Testis (tissue), 3 donors: ENCODE results near the gene MROH2A. TPM values are rescaled to one million over a fixed set of nuclear protein-coding genes. Genes with fewer than 3 reads are reported as not detected.

Experiments used
- DNase-seq: peaks from one replicate; pipeline ENCODE4 v3.0.0-alpha.2; 2019
- H3K27ac ChIP-seq, 2 donors: fragments of 200-600 bp; sonication (generic); one replicate each; pipeline ENCODE4 v1.5.1; 2019
- H3K27me3 ChIP-seq: fragments of 200-600 bp; sonication (generic); one replicate; pipeline ENCODE4 v1.5.1; 2019
- H3K36me3 ChIP-seq: fragments of 200-600 bp; sonication (generic); one replicate; pipeline ENCODE4 v1.5.1; 2017; ENCODE audit warnings: low read depth; ENCODE audit errors: missing control alignments
- H3K4me1 ChIP-seq: fragments of 200-600 bp; sonication (generic); one replicate; pipeline ENCODE4 v1.5.1; 2019
- H3K4me3 ChIP-seq, 2 donors: fragments of 200-600 bp; sonication (generic); one replicate each; pipeline ENCODE4 v1.5.1; 2017 to 2019
- H3K9me3 ChIP-seq: fragments of 200-600 bp; sonication (generic); one replicate; pipeline ENCODE4 v1.5.1; 2017
- CTCF ChIP-seq, 3 experiments: fragments of 450-650 bp in 2 of 3; fragments of 200-600 bp in 1 of 3; sonication (generic) in 1 of 3; IDR thresholded peaks; one replicate each; pipeline ENCODE4 v1.5.1; 2016 to 2019; ENCODE audit warnings: antibody characterized with exemption in 3 of 3, mild to moderate bottlenecking in 2 of 3, moderate library complexity in 1 of 3
- POLR2A ChIP-seq: fragments of 450-650 bp; IDR thresholded peaks from one replicate; pipeline ENCODE4 v1.6.1; 2017; ENCODE audit warnings: antibody characterized with exemption, mild to moderate bottlenecking, moderate library complexity
- WGBS, 2 donors: methylation state at CpG; one replicate each; pipeline ENCODE4 v1.1.5; 2018; 5-methylcytosine and 5-hydroxymethylcytosine counted together
- intact Hi-C: fragments of 100-400 bp; cut with DNase I; formaldehyde crosslinking; loops from one replicate; pipeline ENCODE4 v1.15.1; 2023; ENCODE audit warnings: low total_unique reads
- polyA plus RNA-seq: library from polyadenylated mRNA; stranded (reverse); fragments of 350-450 nt; fragmentation: Illumina TruSeq; extraction: RNeasy Lipid Tissue Mini Kit (QIAGEN cat#74804); gene quantifications from one replicate; pipeline ENCODE4 v1.2.3, GENCODE V29; 2014; ENCODE audit warnings: low read depth, low replicate concordance; ENCODE audit not compliant: insufficient read depth
- total RNA-seq, 2 donors: library from RNA; depleted of rRNA; stranded (reverse); fragments of >200 nt; gene quantifications; one replicate each; pipeline ENCODE4 v1.2.3, GENCODE V29; 2016

MROH2A gene
- total and polyA plus RNA-seq, 3 donors from 2014 or later = 5.1 to 10.7 (median 5.3) TPM

DNA sequence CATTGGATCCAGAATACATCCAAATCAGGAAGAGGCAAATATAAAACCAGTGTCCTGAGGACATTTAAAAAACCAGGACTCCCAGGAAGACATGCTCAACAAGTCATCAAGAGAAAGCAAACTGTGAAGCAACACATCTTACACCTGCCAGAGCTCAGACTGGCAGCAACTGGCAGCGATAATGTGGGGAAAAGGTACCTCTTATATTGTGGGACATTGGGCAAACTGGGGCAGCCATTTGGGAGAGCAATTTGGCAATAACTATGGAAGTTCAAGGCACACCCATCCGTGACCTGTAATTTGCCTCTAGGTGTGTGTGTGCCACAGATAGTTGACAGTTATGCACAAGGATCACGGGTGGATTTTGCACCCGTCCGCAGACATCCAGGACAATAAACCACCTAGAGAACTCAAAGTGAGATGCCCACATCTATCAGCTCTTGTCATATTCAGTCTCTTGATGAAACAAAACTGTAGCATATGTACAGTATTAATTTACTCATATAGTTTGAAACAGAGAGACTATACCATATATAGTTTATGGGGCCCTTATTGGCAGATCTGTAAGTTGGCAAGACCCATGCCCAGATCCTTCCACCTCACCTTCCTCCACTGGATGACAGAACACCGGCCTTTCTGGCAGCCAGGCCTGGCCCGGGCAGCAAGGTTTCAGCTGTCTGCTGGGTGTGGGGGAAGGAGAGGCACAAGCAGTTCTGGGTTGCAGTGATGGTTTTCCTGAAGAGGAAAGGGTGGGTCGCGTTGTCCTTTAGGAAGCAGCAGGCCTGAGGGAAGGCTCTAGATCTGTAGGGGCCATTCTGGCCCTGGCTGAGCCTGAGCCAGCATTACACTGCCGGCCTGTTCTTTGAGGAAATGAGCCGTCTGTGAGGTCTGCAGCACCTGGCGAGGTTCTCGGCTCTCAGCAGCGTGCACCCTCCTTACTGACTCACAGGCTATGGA, 57.4 kb downstream of the MROH2A start:
- Histone ChIP-seq H3K36me3 (no peaks in the 10 kb centered on the region), H3K4me1 (peaks cover 4% of the 10 kb centered on the region), H3K4me3 (no peak overlapping the region), H3K9me3 (no peaks in the 10 kb centered on the region), H3K27me3 (no peaks in the 10 kb centered on the region), H3K27ac (no peak overlapping the region)
- DNase-seq = no peak
- 94 to 95% methylated on average over 14 of the region's 14 CpGs for WGBS, 2 donors
- intact Hi-C loops = no loop called here
- TF ChIP-seq CTCF (IDR thresholded peaks at IDR 0.05) = no peak
- no peak for TF ChIP-seq POLR2A

GRCh38 chr2:233836359-233836758, 58.2 kb downstream of the MROH2A start:
- Histone ChIP-seq H3K4me1 (peaks cover 4% of the 10 kb centered on the region), H3K9me3 (no peaks in the 10 kb centered on the region), H3K27me3 (no peaks in the 10 kb centered on the region), H3K4me3 (no peak overlapping the region), H3K36me3 (no peaks in the 10 kb centered on the region), H3K27ac (no peak overlapping the region)
- intact Hi-C loops = no loop called here
- 96 to 97% methylated on average over 6 to 7 of the region's 7 CpGs for WGBS, 2 donors
- TF ChIP-seq POLR2A (no peak), CTCF (IDR thresholded peaks at IDR 0.05) (no peak)
- no peak for DNase-seq

DNA sequence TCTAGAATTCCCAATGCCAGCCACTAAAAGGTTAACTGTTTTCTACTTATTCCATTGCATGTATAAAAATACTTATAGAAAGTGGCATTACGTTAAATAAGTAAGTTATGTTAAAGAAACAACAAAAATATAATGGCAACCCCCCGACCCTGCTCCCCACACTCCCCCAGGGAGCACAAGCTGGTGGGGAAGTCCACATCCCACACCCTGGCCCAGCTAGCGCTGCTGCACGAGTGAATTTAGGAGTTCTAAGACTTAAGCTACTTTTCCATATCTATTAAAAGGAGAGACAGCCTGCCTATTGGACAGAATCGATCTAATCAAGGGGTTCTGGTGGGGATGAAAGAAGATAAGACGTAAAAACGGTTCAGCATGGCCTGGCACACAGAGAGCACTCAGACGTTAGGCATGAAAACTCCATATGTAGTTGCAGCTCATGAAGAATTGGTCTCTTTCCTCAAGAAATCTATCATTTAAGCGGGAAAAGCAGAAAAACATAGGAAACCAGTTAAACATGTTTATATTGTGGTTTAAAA, 59.6 kb downstream of the MROH2A start:
- no peak overlapping the region for H3K4me3 ChIP-seq
- peaks cover 4% of the 10 kb centered on the region for H3K4me1 ChIP-seq
- TF ChIP-seq POLR2A (no peak), CTCF (IDR thresholded peaks at IDR 0.05) (no peak)
- H3K27ac ChIP-seq = no peak overlapping the region
- no peaks in the 10 kb centered on the region for H3K27me3 ChIP-seq
- DNase-seq = peak; percentile 10
- WGBS, 2 donors = 77 to 81% methylated on average over 9 of the region's 9 CpGs
- intact Hi-C loops = no loop called here
- H3K9me3 ChIP-seq = no peaks in the 10 kb centered on the region
- H3K36me3 ChIP-seq = no peaks in the 10 kb centered on the region

DNA sequence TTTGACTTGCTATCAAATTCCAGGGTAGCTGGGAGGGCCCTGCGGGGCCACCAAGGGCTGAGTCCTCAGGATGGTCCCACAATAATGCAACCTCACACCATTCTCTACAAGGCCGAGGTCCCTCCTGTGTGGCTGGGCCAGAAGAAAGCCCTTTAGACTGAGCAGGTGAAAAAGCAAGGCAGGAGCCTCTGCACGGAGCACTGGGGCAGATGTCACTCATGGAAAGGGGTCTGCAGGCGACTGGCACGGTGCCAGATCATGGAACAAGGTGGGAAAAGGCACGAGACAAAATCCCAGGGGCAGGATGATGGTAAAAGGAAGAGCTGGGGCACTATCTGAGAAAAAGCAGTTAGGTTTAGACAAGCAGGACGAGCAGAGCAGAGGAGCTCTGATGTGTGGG, 60.1 kb downstream of the MROH2A start:
- 70 to 80% methylated on average over 7 of the region's 7 CpGs for WGBS, 2 donors
- Histone ChIP-seq H3K27ac (no peak overlapping the region), H3K4me1 (no peaks in the 10 kb centered on the region), H3K36me3 (no peaks in the 10 kb centered on the region), H3K27me3 (no peaks in the 10 kb centered on the region), H3K9me3 (no peaks in the 10 kb centered on the region), H3K4me3 (no peak overlapping the region)
- DNase-seq = peak; percentile 11
- TF ChIP-seq CTCF (IDR thresholded peaks at IDR 0.05) = no peak
- TF ChIP-seq POLR2A = no peak
- intact Hi-C loops = no loop called here
